Measurements from ENCODE around the gene ABHD15.

DNA sequence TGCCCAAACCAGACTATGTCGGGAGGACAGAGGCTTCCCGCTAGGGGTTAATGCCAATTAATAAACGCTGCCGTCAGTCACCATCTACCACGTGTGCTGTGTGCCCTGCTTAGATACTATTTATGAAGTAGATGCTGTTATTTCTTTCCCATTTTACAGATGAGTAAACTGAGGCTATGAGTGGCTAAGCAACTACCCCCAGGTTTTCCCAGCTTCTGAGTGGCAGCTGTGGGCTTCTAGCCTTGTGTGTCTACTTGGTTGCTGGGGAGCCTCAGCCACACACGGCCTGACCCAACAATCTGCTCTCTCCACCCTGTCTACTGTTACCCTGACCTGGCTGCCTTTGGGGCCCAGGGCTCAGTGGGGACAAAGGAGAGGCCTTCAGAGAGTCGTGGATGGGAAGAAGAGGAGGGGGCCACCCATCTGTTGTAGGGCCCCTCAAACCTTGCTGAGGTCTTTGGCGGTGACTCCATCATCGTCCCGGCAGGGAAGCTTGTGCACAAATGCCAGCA lies 15.5 kb upstream of the ABHD15 start:
- TF ChIP-seq, protein P1, sequence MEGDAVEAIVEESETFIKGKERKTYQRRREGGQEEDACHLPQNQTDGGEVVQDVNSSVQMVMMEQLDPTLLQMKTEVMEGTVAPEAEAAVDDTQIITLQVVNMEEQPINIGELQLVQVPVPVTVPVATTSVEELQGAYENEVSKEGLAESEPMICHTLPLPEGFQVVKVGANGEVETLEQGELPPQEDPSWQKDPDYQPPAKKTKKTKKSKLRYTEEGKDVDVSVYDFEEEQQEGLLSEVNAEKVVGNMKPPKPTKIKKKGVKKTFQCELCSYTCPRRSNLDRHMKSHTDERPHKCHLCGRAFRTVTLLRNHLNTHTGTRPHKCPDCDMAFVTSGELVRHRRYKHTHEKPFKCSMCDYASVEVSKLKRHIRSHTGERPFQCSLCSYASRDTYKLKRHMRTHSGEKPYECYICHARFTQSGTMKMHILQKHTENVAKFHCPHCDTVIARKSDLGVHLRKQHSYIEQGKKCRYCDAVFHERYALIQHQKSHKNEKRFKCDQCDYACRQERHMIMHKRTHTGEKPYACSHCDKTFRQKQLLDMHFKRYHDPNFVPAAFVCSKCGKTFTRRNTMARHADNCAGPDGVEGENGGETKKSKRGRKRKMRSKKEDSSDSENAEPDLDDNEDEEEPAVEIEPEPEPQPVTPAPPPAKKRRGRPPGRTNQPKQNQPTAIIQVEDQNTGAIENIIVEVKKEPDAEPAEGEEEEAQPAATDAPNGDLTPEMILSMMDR (IDR thresholded peaks at IDR 0.05), result no peak
- TF ChIP-seq EZH2 (IDR thresholded peaks at IDR 0.05; ENCODE audit: borderline replicate concordance, insufficient read depth, low read depth, low read length, poor library complexity, severe bottlenecking), result no peak

All from B cell (primary cell).